ENCODE results near the gene OR56A1. TPM values are rescaled to one million over a fixed set of nuclear protein-coding genes. Genes with fewer than 3 reads are reported as not detected.

OR56A1 gene
- total RNA-seq, 1 donor from 2014 or later = not detected

GRCh38 chr11:6040874-6041273, 10.3 kb upstream of the OR56A1 start:
- DNase-seq (ENCODE audit: low spot score) = no peak
- Mint-ChIP-seq H3K27me3 (ENCODE audit: low read depth) (peaks cover 7% of the 10 kb centered on the region), H3K4me3 (ENCODE audit: unreplicated experiment) (no peak overlapping the region), H3K36me3 (ENCODE audit: low read depth) (no peaks in the 10 kb centered on the region), H3K4me1 (ENCODE audit: low read depth) (no peaks in the 10 kb centered on the region), H3K9me3 (ENCODE audit: low read depth) (no peaks in the 10 kb centered on the region), H3K27ac (ENCODE audit: unreplicated experiment) (no peak overlapping the region)
- TF ChIP-seq, protein P1, sequence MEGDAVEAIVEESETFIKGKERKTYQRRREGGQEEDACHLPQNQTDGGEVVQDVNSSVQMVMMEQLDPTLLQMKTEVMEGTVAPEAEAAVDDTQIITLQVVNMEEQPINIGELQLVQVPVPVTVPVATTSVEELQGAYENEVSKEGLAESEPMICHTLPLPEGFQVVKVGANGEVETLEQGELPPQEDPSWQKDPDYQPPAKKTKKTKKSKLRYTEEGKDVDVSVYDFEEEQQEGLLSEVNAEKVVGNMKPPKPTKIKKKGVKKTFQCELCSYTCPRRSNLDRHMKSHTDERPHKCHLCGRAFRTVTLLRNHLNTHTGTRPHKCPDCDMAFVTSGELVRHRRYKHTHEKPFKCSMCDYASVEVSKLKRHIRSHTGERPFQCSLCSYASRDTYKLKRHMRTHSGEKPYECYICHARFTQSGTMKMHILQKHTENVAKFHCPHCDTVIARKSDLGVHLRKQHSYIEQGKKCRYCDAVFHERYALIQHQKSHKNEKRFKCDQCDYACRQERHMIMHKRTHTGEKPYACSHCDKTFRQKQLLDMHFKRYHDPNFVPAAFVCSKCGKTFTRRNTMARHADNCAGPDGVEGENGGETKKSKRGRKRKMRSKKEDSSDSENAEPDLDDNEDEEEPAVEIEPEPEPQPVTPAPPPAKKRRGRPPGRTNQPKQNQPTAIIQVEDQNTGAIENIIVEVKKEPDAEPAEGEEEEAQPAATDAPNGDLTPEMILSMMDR (IDR thresholded peaks at IDR 0.05) = no peak

GRCh38 chr11:6027501-6027900, 3.1 kb downstream of the OR56A1 start:
- Mint-ChIP-seq H3K4me3 (ENCODE audit: unreplicated experiment) (no peak overlapping the region), H3K9me3 (ENCODE audit: low read depth) (no peaks in the 10 kb centered on the region)

GRCh38 chr11:6025056-6025455, 5.5 kb downstream of the OR56A1 start:
- no peaks in the 10 kb centered on the region for H3K4me1 Mint-ChIP-seq (ENCODE audit: low read depth)
- DNase-seq (ENCODE audit: low spot score) = no peak
- peaks cover 27% of the 10 kb centered on the region for H3K27me3 Mint-ChIP-seq (ENCODE audit: low read depth)
- no peaks in the 10 kb centered on the region for H3K9me3 Mint-ChIP-seq (ENCODE audit: low read depth)
- TF ChIP-seq, protein P1 (IDR thresholded peaks at IDR 0.05) = no peak
- H3K27ac Mint-ChIP-seq (ENCODE audit: unreplicated experiment) = no peak overlapping the region
- H3K36me3 Mint-ChIP-seq (ENCODE audit: low read depth) = no peaks in the 10 kb centered on the region
- no peak overlapping the region for H3K4me3 Mint-ChIP-seq (ENCODE audit: unreplicated experiment)

More at GRCh38 chr11:6027501-6027900, 3.1 kb downstream of the OR56A1 start:
- TF ChIP-seq, protein P1 (IDR thresholded peaks at IDR 0.05) = no peak
- Mint-ChIP-seq H3K27me3 (ENCODE audit: low read depth) (peaks cover 14% of the 10 kb centered on the region), H3K36me3 (ENCODE audit: low read depth) (no peaks in the 10 kb centered on the region), H3K27ac (ENCODE audit: unreplicated experiment) (no peak overlapping the region), H3K4me1 (ENCODE audit: low read depth) (no peaks in the 10 kb centered on the region)
- DNase-seq (ENCODE audit: low spot score) = no peak

GRCh38 chr11:6022956-6023355, 7.6 kb downstream of the OR56A1 start:
- H3K4me1 Mint-ChIP-seq (ENCODE audit: low read depth) = no peaks in the 10 kb centered on the region
- TF ChIP-seq, protein P1 (IDR thresholded peaks at IDR 0.05) = peak; percentile 80
- no peak overlapping the region for H3K4me3 Mint-ChIP-seq (ENCODE audit: unreplicated experiment)
- no peaks in the 10 kb centered on the region for H3K9me3 Mint-ChIP-seq (ENCODE audit: low read depth)
- H3K27me3 Mint-ChIP-seq (ENCODE audit: low read depth) = peaks cover 36% of the 10 kb centered on the region
- DNase-seq (ENCODE audit: low spot score) = no peak
- H3K36me3 Mint-ChIP-seq (ENCODE audit: low read depth) = no peaks in the 10 kb centered on the region
- no peak overlapping the region for H3K27ac Mint-ChIP-seq (ENCODE audit: unreplicated experiment)

DNA sequence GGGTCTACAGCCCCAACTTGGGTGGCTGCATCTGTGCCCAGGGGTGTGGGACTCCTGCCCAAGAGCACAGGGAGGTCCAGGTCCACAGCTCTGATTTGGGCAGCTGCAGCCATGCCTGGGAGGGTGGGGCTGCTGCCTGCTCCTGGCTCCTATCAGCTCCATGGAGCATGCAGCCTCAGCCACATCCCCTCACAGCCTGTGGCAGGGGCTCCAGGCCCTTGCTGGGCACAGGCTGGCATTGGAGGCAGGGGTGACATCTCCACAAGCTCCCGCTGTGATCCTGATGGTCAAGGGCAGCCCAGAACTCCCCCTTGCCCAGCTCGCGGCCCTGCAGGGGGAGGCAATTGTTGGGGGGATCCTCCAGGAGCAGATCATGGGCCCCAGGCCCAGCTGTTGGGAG, 17.5 kb downstream of the OR56A1 start:
- H3K4me3 Mint-ChIP-seq (ENCODE audit: unreplicated experiment) = no peak overlapping the region
- no peak overlapping the region for H3K27ac Mint-ChIP-seq (ENCODE audit: unreplicated experiment)

More for the DNA sequence above, 17.5 kb downstream of the OR56A1 start:
- Mint-ChIP-seq H3K27me3 (ENCODE audit: low read depth) (peaks cover 5% of the 10 kb centered on the region), H3K9me3 (ENCODE audit: low read depth) (peaks cover 7% of the 10 kb centered on the region), H3K4me1 (ENCODE audit: low read depth) (no peaks in the 10 kb centered on the region), H3K36me3 (ENCODE audit: low read depth) (peaks cover 1% of the 10 kb centered on the region)
- DNase-seq (ENCODE audit: low spot score) = no peak
- TF ChIP-seq, protein P1 (IDR thresholded peaks at IDR 0.05) = no peak
